ENCODE results near the gene SHC2. TPM values are rescaled to one million over a fixed set of nuclear protein-coding genes. Genes with fewer than 3 reads are reported as not detected.

The SHC2 gene
- total and polyA plus RNA-seq, 2 of the 13 experiments (the other 11 are each of a cell fraction or from before 2014, with no cell fraction given) = 9.0 to 18.3 TPM

GRCh38 chr19:461721-462551, 1.1 kb upstream of the SHC2 start (continued):
- TF ChIP-seq ZNF431 (CRISPR knock-in tag; IDR thresholded peaks at IDR 0.05; ENCODE audit: borderline replicate concordance, low read depth) = peak; percentile 73; the same call in 1 of the 2 replicates
- TF ChIP-seq ZNF33B (CRISPR knock-in tag; IDR thresholded peaks at IDR 0.05) = no peak
- TF ChIP-seq PHF21A (CRISPR knock-in tag; IDR thresholded peaks at IDR 0.05) = peak; percentile 55; the same call in 1 of the 2 replicates
- no peak for TF ChIP-seq MZF1 (CRISPR knock-in tag; IDR thresholded peaks at IDR 0.05; ENCODE audit: borderline replicate concordance)
- TF ChIP-seq ZNF121 (CRISPR knock-in tag; IDR thresholded peaks at IDR 0.05) = peak; percentile 53
- TF ChIP-seq ZNF7 (CRISPR knock-in tag; IDR thresholded peaks at IDR 0.05) = no peak
- TF ChIP-seq, protein P1, sequence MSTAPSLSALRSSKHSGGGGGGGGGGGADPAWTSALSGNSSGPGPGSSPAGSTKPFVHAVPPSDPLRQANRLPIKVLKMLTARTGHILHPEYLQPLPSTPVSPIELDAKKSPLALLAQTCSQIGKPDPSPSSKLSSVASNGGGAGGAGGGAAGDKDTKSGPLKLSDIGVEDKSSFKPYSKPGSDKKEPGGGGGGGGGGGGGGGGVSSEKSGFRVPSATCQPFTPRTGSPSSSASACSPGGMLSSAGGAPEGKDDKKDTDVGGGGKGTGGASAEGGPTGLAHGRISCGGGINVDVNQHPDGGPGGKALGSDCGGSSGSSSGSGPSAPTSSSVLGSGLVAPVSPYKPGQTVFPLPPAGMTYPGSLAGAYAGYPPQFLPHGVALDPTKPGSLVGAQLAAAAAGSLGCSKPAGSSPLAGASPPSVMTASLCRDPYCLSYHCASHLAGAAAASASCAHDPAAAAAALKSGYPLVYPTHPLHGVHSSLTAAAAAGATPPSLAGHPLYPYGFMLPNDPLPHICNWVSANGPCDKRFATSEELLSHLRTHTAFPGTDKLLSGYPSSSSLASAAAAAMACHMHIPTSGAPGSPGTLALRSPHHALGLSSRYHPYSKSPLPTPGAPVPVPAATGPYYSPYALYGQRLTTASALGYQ (CRISPR knock-in tag; IDR thresholded peaks at IDR 0.05) = peak; percentile 45; the same call in 1 of the 2 replicates
- no peak for TF ChIP-seq ZNF44 (CRISPR knock-in tag; IDR thresholded peaks at IDR 0.05)
- TF ChIP-seq IKZF5 (CRISPR knock-in tag; IDR thresholded peaks at IDR 0.05) = peak; percentile 62; the same call in 1 of the 2 replicates
- peak; percentile 79; the same call in 1 of the 2 replicates for TF ChIP-seq MXD3 (CRISPR knock-in tag; IDR thresholded peaks at IDR 0.05)
- TF ChIP-seq CREM (IDR thresholded peaks at IDR 0.05) = no peak
- TF ChIP-seq CREM (CRISPR knock-in tag; IDR thresholded peaks at IDR 0.05) = no peak
- TF ChIP-seq SP140L (CRISPR knock-in tag; IDR thresholded peaks at IDR 0.05; ENCODE audit: borderline replicate concordance) = no peak
- TF ChIP-seq, protein P2, sequence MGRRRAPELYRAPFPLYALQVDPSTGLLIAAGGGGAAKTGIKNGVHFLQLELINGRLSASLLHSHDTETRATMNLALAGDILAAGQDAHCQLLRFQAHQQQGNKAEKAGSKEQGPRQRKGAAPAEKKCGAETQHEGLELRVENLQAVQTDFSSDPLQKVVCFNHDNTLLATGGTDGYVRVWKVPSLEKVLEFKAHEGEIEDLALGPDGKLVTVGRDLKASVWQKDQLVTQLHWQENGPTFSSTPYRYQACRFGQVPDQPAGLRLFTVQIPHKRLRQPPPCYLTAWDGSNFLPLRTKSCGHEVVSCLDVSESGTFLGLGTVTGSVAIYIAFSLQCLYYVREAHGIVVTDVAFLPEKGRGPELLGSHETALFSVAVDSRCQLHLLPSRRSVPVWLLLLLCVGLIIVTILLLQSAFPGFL (CRISPR knock-in tag; IDR thresholded peaks at IDR 0.05) = no peak
- no peak for TF ChIP-seq GFI1 (CRISPR knock-in tag; IDR thresholded peaks at IDR 0.05; ENCODE audit: borderline replicate concordance)
- TF ChIP-seq SNAI1 (CRISPR knock-in tag; IDR thresholded peaks at IDR 0.05; ENCODE audit: borderline replicate concordance) = no peak
- no peak for TF ChIP-seq ZNF468 (CRISPR knock-in tag; IDR thresholded peaks at IDR 0.05)
- no peak for TF ChIP-seq ZNF737 (CRISPR knock-in tag; IDR thresholded peaks at IDR 0.05; ENCODE audit: borderline replicate concordance)
- TF ChIP-seq SALL2 (CRISPR knock-in tag; IDR thresholded peaks at IDR 0.05) = peak; percentile 28; the same call in 1 of the 2 replicates
- TF ChIP-seq SAP130 (CRISPR knock-in tag; IDR thresholded peaks at IDR 0.05; ENCODE audit: low read depth) = peak; percentile 87
- no peak for TF ChIP-seq IRF1 (CRISPR knock-in tag; IDR thresholded peaks at IDR 0.05; ENCODE audit: low read depth)
- no peak for TF ChIP-seq CC2D1A (CRISPR knock-in tag; IDR thresholded peaks at IDR 0.05)
- no peak for TF ChIP-seq ZNF562 (CRISPR knock-in tag; IDR thresholded peaks at IDR 0.05; ENCODE audit: borderline replicate concordance)
